Measurements from ENCODE around the gene CDC6.

The CDC6 gene

DNA sequence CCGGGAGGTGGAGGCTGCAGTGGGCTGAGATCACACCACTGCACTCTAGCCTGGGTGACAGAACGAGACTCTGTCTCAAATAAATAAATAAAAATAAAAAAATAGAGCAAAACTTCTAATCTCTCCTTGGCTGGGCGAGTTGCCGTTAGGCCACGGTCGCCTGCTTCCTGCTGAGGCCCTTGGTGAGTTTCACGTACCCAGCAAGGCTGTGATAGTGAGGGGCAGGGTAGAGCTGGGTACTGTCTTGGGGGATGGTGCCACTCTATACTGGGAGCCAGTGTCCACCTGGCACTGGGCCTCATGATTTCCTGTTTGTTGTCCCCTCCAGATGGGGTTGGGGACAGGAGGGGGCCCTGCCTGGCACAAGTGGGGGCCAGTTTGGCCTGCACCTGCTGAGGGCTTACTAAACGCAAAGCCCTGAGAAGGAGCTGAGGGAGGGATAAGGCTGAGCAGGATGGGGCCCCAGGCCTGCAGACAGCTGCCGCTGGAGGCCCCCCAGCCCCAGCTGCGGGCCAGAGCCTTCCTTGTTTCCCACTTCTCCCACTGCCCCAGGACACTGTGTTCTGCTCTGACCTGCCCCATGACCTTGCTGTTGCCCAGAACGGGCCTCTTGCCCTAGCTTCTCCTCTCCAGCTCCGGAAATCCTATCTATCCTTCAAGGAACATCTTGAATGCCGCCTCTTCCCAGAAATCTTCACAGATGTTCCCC is 51.4 kb downstream of the CDC6 start:
- peaks cover 20% of the 10 kb centered on the region for H3K4me1 ChIP-seq (ENCODE audit: control insufficient read depth, insufficient read depth, low read length)
- H3K36me3 ChIP-seq (ENCODE audit: control insufficient read depth in 2 of 2, insufficient read depth in 1 of 2, low read length in 2 of 2), result peaks cover 0 to 4% of the 10 kb centered on the region in 2 experiments; a peak in 2 of 3 replicates
- POLR2A ChIA-PET, result interaction anchor here (0.5 to 1.6 kb wide), 2 partner anchors 13 to 40 kb away, joined by 3 to 5 read pairs; no protein-coding TSS in a partner anchor
- no peak overlapping the region for H3K27ac ChIP-seq (ENCODE audit: extremely low read depth, low read depth, low read length)
- CTCF ChIA-PET, result interaction anchor here (0.7 to 1.1 kb wide), 7 partner anchors 12 to 146 kb away, joined by 3 to 4 read pairs (median 3); no protein-coding TSS in a partner anchor
- no peak overlapping the region for H3K4me3 ChIP-seq (ENCODE audit: low read depth, low read length)
- no peaks in the 10 kb centered on the region for H3K9me3 ChIP-seq (ENCODE audit: control insufficient read depth, insufficient read depth, low read depth, low read length)
- TF ChIP-seq, protein P1, sequence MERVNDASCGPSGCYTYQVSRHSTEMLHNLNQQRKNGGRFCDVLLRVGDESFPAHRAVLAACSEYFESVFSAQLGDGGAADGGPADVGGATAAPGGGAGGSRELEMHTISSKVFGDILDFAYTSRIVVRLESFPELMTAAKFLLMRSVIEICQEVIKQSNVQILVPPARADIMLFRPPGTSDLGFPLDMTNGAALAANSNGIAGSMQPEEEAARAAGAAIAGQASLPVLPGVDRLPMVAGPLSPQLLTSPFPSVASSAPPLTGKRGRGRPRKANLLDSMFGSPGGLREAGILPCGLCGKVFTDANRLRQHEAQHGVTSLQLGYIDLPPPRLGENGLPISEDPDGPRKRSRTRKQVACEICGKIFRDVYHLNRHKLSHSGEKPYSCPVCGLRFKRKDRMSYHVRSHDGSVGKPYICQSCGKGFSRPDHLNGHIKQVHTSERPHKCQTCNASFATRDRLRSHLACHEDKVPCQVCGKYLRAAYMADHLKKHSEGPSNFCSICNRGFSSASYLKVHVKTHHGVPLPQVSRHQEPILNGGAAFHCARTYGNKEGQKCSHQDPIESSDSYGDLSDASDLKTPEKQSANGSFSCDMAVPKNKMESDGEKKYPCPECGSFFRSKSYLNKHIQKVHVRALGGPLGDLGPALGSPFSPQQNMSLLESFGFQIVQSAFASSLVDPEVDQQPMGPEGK (tag by site-specific recombination; IDR thresholded peaks at IDR 0.05), result 0 out of 2 replicates have a peak, but pooled peaks have one; percentile 11
- 0 out of 2 replicates have a peak, but pooled peaks have one; percentile 44 for TF ChIP-seq ZNF10 (tag by site-specific recombination; IDR thresholded peaks at IDR 0.05)
- no peak for TF ChIP-seq ZNF561 (tag by site-specific recombination; IDR thresholded peaks at IDR 0.05; ENCODE audit: borderline replicate concordance)

DNA sequence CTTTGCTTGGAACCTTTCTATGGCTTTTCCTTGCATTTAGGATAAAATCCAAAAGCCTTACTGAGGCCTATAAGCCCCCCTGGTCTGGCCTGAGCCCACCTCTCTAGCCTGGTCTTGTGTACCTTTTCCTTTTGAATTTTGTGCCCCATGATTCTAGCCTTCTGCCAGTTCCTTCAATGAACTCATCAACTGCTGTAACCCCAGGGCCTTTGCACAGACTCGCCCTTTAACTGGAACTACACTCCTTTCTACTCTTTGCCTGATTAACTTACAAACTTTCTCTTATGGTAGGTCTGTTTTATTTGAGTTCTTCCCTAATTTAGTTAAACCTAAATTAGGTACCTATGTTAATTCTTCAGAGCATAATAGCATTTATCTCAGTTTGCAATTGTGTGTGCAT is 52.6 kb downstream of the CDC6 start:
- Histone ChIP-seq H3K27ac (ENCODE audit: extremely low read depth, low read depth, low read length) (no peak overlapping the region), H3K36me3 (ENCODE audit: control insufficient read depth in 2 of 2, insufficient read depth in 1 of 2, low read length in 2 of 2) (peaks cover 0 to 4% of the 10 kb centered on the region in 2 experiments; a peak in 2 of 3 replicates), H3K4me1 (ENCODE audit: control insufficient read depth, insufficient read depth, low read length) (peaks cover 25% of the 10 kb centered on the region), H3K9me3 (ENCODE audit: control insufficient read depth, insufficient read depth, low read depth, low read length) (no peaks in the 10 kb centered on the region), H3K4me3 (ENCODE audit: low read depth, low read length) (no peak overlapping the region)
- CTCF ChIA-PET, result interaction anchor here (0.7 to 2.1 kb wide), 5 partner anchors 13 to 38 kb away, joined by 3 to 7 read pairs (median 4); no protein-coding TSS in a partner anchor
- POLR2A ChIA-PET, result interaction anchor here (1.0 to 2.0 kb wide), 6 partner anchors 12 to 52 kb away, joined by 3 to 15 read pairs (median 8); no protein-coding TSS in a partner anchor
- TF ChIP-seq ZNF664 (tag by site-specific recombination; IDR thresholded peaks at IDR 0.05) (no peak), ZNF623 (tag by site-specific recombination; IDR thresholded peaks at IDR 0.05) (peak; percentile 99)

DNA sequence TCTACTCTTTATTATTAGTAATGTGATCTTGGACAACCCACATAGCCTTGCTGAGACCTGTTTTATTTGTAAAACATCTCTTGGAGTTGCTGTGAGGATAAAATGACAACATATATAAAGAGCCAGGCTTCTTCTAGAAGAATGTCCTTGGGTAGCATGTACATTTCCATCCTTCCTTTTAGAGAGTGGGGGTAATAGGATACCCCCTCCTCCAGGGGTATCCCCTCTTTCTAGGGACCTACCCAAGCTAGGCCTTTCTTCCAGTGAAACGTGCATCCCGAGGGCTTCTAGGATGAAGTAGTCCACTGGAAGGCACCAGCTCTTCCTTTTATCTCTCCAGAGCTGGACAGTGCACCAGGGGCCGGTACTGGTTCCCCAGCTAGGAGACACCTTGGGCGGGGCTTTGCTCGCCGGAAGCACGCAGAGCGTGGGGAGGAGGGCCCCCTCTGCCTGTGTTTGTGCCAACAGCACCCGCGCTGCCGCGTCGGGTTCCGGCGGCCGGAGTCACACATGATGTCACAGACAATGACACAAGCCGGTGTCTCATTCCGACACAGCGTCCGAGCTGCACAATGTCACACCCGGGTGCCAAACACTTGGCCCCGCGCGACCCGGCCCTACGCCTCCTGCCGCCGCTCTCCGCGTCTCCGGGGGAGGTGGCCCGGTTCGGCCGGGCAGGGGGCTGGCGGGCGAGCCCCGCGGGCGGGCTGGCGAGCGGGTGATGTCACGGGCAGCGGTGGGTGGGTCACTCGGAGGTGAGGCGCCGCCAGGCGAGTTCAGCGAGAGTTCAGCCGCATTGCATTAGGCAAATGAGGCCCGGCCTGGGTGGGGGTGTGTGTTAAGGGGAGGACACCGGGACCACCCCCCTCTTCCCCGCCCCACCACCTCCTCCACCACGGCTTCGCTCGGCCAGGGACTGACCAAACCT is 53.5 kb downstream of the CDC6 start:
- H3K27ac ChIP-seq (ENCODE audit: extremely low read depth, low read depth, low read length), result peak overlapping the region; percentile 77
- H3K36me3 ChIP-seq (ENCODE audit: control insufficient read depth in 2 of 2, insufficient read depth in 1 of 2, low read length in 2 of 2), result peaks cover 0 to 4% of the 10 kb centered on the region in 2 experiments; a peak in 2 of 3 replicates
- ChIA-PET POLR2A (interaction anchor here (0.6 to 2.0 kb wide), 18 partner anchors 13 to 227 kb away, joined by 3 to 15 read pairs (median 4); partner anchors contain the start of genes CASC3, GJD3 and RARA), CTCF (interaction anchor here (0.6 to 2.1 kb wide), 8 partner anchors 13 to 130 kb away, joined by 3 to 7 read pairs (median 4); no protein-coding TSS in a partner anchor)
- peak overlapping the region; percentile 69 for H3K4me3 ChIP-seq (ENCODE audit: low read depth, low read length)
- peaks cover 28% of the 10 kb centered on the region for H3K4me1 ChIP-seq (ENCODE audit: control insufficient read depth, insufficient read depth, low read length)
- no peaks in the 10 kb centered on the region for H3K9me3 ChIP-seq (ENCODE audit: control insufficient read depth, insufficient read depth, low read depth, low read length)
- TF ChIP-seq, protein P2, sequence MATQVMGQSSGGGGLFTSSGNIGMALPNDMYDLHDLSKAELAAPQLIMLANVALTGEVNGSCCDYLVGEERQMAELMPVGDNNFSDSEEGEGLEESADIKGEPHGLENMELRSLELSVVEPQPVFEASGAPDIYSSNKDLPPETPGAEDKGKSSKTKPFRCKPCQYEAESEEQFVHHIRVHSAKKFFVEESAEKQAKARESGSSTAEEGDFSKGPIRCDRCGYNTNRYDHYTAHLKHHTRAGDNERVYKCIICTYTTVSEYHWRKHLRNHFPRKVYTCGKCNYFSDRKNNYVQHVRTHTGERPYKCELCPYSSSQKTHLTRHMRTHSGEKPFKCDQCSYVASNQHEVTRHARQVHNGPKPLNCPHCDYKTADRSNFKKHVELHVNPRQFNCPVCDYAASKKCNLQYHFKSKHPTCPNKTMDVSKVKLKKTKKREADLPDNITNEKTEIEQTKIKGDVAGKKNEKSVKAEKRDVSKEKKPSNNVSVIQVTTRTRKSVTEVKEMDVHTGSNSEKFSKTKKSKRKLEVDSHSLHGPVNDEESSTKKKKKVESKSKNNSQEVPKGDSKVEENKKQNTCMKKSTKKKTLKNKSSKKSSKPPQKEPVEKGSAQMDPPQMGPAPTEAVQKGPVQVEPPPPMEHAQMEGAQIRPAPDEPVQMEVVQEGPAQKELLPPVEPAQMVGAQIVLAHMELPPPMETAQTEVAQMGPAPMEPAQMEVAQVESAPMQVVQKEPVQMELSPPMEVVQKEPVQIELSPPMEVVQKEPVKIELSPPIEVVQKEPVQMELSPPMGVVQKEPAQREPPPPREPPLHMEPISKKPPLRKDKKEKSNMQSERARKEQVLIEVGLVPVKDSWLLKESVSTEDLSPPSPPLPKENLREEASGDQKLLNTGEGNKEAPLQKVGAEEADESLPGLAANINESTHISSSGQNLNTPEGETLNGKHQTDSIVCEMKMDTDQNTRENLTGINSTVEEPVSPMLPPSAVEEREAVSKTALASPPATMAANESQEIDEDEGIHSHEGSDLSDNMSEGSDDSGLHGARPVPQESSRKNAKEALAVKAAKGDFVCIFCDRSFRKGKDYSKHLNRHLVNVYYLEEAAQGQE (tag by site-specific recombination; IDR thresholded peaks at IDR 0.05), result peak; percentile 83
- TF ChIP-seq ZNF785 (tag by site-specific recombination; IDR thresholded peaks at IDR 0.05), result no peak
- TF ChIP-seq GLIS2 (tag by site-specific recombination; IDR thresholded peaks at IDR 0.05), result peak; percentile 92
- TF ChIP-seq ZBTB17 (tag by site-specific recombination; IDR thresholded peaks at IDR 0.05), result 0 out of 2 replicates have a peak, but pooled peaks have one; percentile 15
- TF ChIP-seq ZNF660 (tag by site-specific recombination; IDR thresholded peaks at IDR 0.05), result peak; percentile 75; the same call in 1 of the 2 replicates
- peak; percentile 59; the same call in 1 of the 2 replicates for TF ChIP-seq ZNF184 (tag by site-specific recombination; IDR thresholded peaks at IDR 0.05)
- no peak for TF ChIP-seq ZNF2 (tag by site-specific recombination; IDR thresholded peaks at IDR 0.05)
- TF ChIP-seq ZFHX2 (tag by site-specific recombination; conservative IDR thresholded peaks at IDR 0.05), result peak; percentile 71
- peak; percentile 94 for TF ChIP-seq ZNF600 (tag by site-specific recombination; IDR thresholded peaks at IDR 0.05)
- TF ChIP-seq GFI1B (tag by site-specific recombination; IDR thresholded peaks at IDR 0.05), result no peak
- TF ChIP-seq ZNF341 (tag by site-specific recombination; IDR thresholded peaks at IDR 0.05; ENCODE audit: low read depth), result peak; percentile 78
- TF ChIP-seq, protein P3, sequence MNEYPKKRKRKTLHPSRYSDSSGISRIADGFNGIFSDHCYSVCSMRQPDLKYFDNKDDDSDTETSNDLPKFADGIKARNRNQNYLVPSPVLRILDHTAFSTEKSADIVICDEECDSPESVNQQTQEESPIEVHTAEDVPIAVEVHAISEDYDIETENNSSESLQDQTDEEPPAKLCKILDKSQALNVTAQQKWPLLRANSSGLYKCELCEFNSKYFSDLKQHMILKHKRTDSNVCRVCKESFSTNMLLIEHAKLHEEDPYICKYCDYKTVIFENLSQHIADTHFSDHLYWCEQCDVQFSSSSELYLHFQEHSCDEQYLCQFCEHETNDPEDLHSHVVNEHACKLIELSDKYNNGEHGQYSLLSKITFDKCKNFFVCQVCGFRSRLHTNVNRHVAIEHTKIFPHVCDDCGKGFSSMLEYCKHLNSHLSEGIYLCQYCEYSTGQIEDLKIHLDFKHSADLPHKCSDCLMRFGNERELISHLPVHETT (tag by site-specific recombination; IDR thresholded peaks at IDR 0.05), result no peak
- no peak for TF ChIP-seq ZSCAN16 (tag by site-specific recombination; IDR thresholded peaks at IDR 0.05)
- no peak for TF ChIP-seq TCF7L2 (IDR thresholded peaks at IDR 0.05; ENCODE audit: borderline replicate concordance, low read depth, low read length)
- no peak for TF ChIP-seq ZFP41 (tag by site-specific recombination; IDR thresholded peaks at IDR 0.05; ENCODE audit: borderline replicate concordance)
- peak; percentile 45 for TF ChIP-seq ZFP69B (tag by site-specific recombination; IDR thresholded peaks at IDR 0.05)

All from HEK293 (cell line).